Activated CD8-positive, alpha-beta memory T cell treated with anti-CD3 and anti-CD28 coated beads, Interleukin-2, amount 10 ng/mL, durations not matched to agents 7 days and 5 days (primary cell): ENCODE data around the gene SEMA4G. TPM values are rescaled to one million over a fixed set of nuclear protein-coding genes. Genes with fewer than 3 reads are reported as not detected.

Experiments used
- ATAC-seq: fragments of 150-1000 bp; cut with Tn5 transposase; one replicate; pipeline ENCODE4 v1.10.0; 2021; ENCODE audit warnings: moderate library complexity
- CTCF ChIA-PET: fragments of 350-600 bp; sonication (Branson Sonifier 250); formaldehyde crosslinking; loops from one replicate; lab custom pipeline; 2021; ENCODE audit warnings: antibody characterized with exemption; lab: Charles Lee
- DNase-seq: peaks from one replicate; pipeline ENCODE4 v3.0.0-alpha.2; 2020
- H3K27ac Mint-ChIP-seq: one replicate; pipeline ENCODE4 v1.8.0; 2021; ENCODE audit warnings: mild to moderate bottlenecking, mixed read lengths
- H3K27me3 Mint-ChIP-seq: one replicate; pipeline ENCODE4 v1.8.0; 2021; ENCODE audit warnings: mixed read lengths
- H3K36me3 Mint-ChIP-seq: one replicate; pipeline ENCODE4 v1.8.0; 2021; ENCODE audit warnings: mild to moderate bottlenecking, mixed read lengths
- H3K4me1 Mint-ChIP-seq: one replicate; pipeline ENCODE4 v1.8.0; 2021; ENCODE audit warnings: mixed read lengths
- H3K4me3 Mint-ChIP-seq: one replicate; pipeline ENCODE4 v1.8.0; 2021; ENCODE audit warnings: mild to moderate bottlenecking, moderate library complexity, mixed read lengths
- H3K9me3 Mint-ChIP-seq: one replicate; pipeline ENCODE4 v1.8.0; 2022; ENCODE audit warnings: low read depth, mixed read lengths
- total RNA-seq, 2 experiments: library from RNA; stranded (reverse); gene quantifications; one replicate each; pipeline ENCODE4 v1.2.3, GENCODE V29; 2021

SEMA4G gene
- total RNA-seq, 2 experiments from 2014 or later = 0.26 to 0.45 TPM

- DNase-seq (no peak), ATAC-seq (no peak)
- peaks cover 29% of the 10 kb centered on the region for H3K36me3 Mint-ChIP-seq
- no peaks in the 10 kb centered on the region for H3K27me3 Mint-ChIP-seq
- H3K4me3 Mint-ChIP-seq = no peak overlapping the region
- no peaks in the 10 kb centered on the region for H3K9me3 Mint-ChIP-seq
- no peak overlapping the region for H3K27ac Mint-ChIP-seq
- CTCF ChIA-PET = no interaction called here
- no peaks in the 10 kb centered on the region for H3K4me1 Mint-ChIP-seq
Measured at GRCh38 chr10:100962351-100963080, 6.8 kb upstream of the SEMA4G start.

- H3K9me3 Mint-ChIP-seq = no peaks in the 10 kb centered on the region
- no peak for DNase-seq
- H3K27ac Mint-ChIP-seq = no peak overlapping the region
- H3K36me3 Mint-ChIP-seq = peaks cover 26% of the 10 kb centered on the region
- CTCF ChIA-PET = no interaction called here
- H3K4me1 Mint-ChIP-seq = peaks cover 4% of the 10 kb centered on the region
- no peak overlapping the region for H3K4me3 Mint-ChIP-seq
- no peaks in the 10 kb centered on the region for H3K27me3 Mint-ChIP-seq
- ATAC-seq = no peak
Measured at GRCh38 chr10:100963826-100964225, 5.5 kb upstream of the SEMA4G start.

- ATAC-seq = no peak
- peaks cover 7% of the 10 kb centered on the region for H3K4me1 Mint-ChIP-seq
- DNase-seq = no peak
- H3K27ac Mint-ChIP-seq = no peak overlapping the region
- H3K36me3 Mint-ChIP-seq = peaks cover 16% of the 10 kb centered on the region
- no peaks in the 10 kb centered on the region for H3K9me3 Mint-ChIP-seq
- no peaks in the 10 kb centered on the region for H3K27me3 Mint-ChIP-seq
- no peak overlapping the region for H3K4me3 Mint-ChIP-seq
- CTCF ChIA-PET = interaction anchor here (2.6 to 4.2 kb wide), 2 partner anchors 22 to 48 kb away, joined by 8 to 20 read pairs; partner anchors contain the start of genes MRPL43 and TWNK
Measured at GRCh38 chr10:100965820-100966219, 3.5 kb upstream of the SEMA4G start.

GRCh38 chr10:100966887-100967286, 2.4 kb upstream of the SEMA4G start:
- no peak overlapping the region for H3K27ac Mint-ChIP-seq
- H3K4me3 Mint-ChIP-seq = no peak overlapping the region
- CTCF ChIA-PET = interaction anchor here (0.9 to 4.2 kb wide), 3 partner anchors 8 to 47 kb away, joined by 3 to 20 read pairs (median 8); no protein-coding TSS in a partner anchor
- ATAC-seq (no peak), DNase-seq (no peak)
- peaks cover 7% of the 10 kb centered on the region for H3K4me1 Mint-ChIP-seq
- H3K9me3 Mint-ChIP-seq = no peaks in the 10 kb centered on the region
- peaks cover 11% of the 10 kb centered on the region for H3K36me3 Mint-ChIP-seq
- H3K27me3 Mint-ChIP-seq = no peaks in the 10 kb centered on the region

GRCh38 chr10:100967332-100967731, 2.0 kb upstream of the SEMA4G start:
- H3K4me1 Mint-ChIP-seq = peaks cover 7% of the 10 kb centered on the region
- H3K27ac Mint-ChIP-seq = no peak overlapping the region
- H3K9me3 Mint-ChIP-seq = no peaks in the 10 kb centered on the region
- no peak overlapping the region for H3K4me3 Mint-ChIP-seq
- no peak for ATAC-seq
- CTCF ChIA-PET = interaction anchor here (1.2 to 4.2 kb wide), 3 partner anchors 9 to 47 kb away, joined by 5 to 20 read pairs (median 8); no protein-coding TSS in a partner anchor
- no peak for DNase-seq
- H3K36me3 Mint-ChIP-seq = peaks cover 8% of the 10 kb centered on the region
- no peaks in the 10 kb centered on the region for H3K27me3 Mint-ChIP-seq

GRCh38 chr10:100968062-100968736, 1.1 kb upstream of the SEMA4G start:
- H3K4me3 Mint-ChIP-seq = no peak overlapping the region
- H3K9me3 Mint-ChIP-seq = no peaks in the 10 kb centered on the region
- H3K4me1 Mint-ChIP-seq = peaks cover 7% of the 10 kb centered on the region
- no peaks in the 10 kb centered on the region for H3K27me3 Mint-ChIP-seq
- H3K36me3 Mint-ChIP-seq = no peaks in the 10 kb centered on the region
- CTCF ChIA-PET = interaction anchor here (0.6 to 4.2 kb wide), 9 partner anchors 10 to 82 kb away, joined by 3 to 20 read pairs (median 3); no protein-coding TSS in a partner anchor
- DNase-seq = no peak
- peak overlapping the region; percentile 35 for H3K27ac Mint-ChIP-seq
- ATAC-seq = no peak

GRCh38 chr10:100968863-100969186, 479 bp upstream of the SEMA4G start:
- Mint-ChIP-seq H3K27me3 (no peaks in the 10 kb centered on the region), H3K4me1 (peaks cover 7% of the 10 kb centered on the region), H3K4me3 (peak overlapping the region; percentile 16), H3K9me3 (no peaks in the 10 kb centered on the region), H3K36me3 (no peaks in the 10 kb centered on the region), H3K27ac (no peak overlapping the region)
- peak; percentile 9 for ATAC-seq
- no peak for DNase-seq
- CTCF ChIA-PET = interaction anchor here (0.6 to 4.2 kb wide), 10 partner anchors 11 to 81 kb away, joined by 3 to 20 read pairs (median 4); partner anchors contain the start of gene MRPL43

GRCh38 chr10:100970076-100970913, 991 bp downstream of the SEMA4G start:
- Mint-ChIP-seq H3K36me3 (no peaks in the 10 kb centered on the region), H3K27me3 (no peaks in the 10 kb centered on the region), H3K4me1 (peaks cover 7% of the 10 kb centered on the region), H3K4me3 (peak overlapping the region; percentile 27), H3K9me3 (no peaks in the 10 kb centered on the region), H3K27ac (no peak overlapping the region)
- ATAC-seq (no peak), DNase-seq (no peak)
- CTCF ChIA-PET = interaction anchor here (1.4 to 2.3 kb wide), 3 partner anchors 14 to 28 kb away, joined by 4 to 11 read pairs (median 4); partner anchors contain the start of gene MRPL43

GRCh38 chr10:100970914-100971811, 1.9 kb downstream of the SEMA4G start:
- Mint-ChIP-seq H3K27ac (no peak overlapping the region), H3K36me3 (no peaks in the 10 kb centered on the region), H3K9me3 (no peaks in the 10 kb centered on the region), H3K4me1 (peaks cover 7% of the 10 kb centered on the region), H3K27me3 (no peaks in the 10 kb centered on the region), H3K4me3 (no peak overlapping the region)
- CTCF ChIA-PET = no interaction called here
- no peak for ATAC-seq
- DNase-seq = no peak

- H3K4me1 Mint-ChIP-seq = peaks cover 7% of the 10 kb centered on the region
- H3K4me3 Mint-ChIP-seq = no peak overlapping the region
- no peaks in the 10 kb centered on the region for H3K9me3 Mint-ChIP-seq
- H3K27me3 Mint-ChIP-seq = no peaks in the 10 kb centered on the region
- ATAC-seq (no peak), DNase-seq (no peak)
- CTCF ChIA-PET = interaction anchor here (1.0 kb wide), 1 partner anchor 26 kb away, joined by 3 read pairs; no protein-coding TSS in a partner anchor
- no peak overlapping the region for H3K27ac Mint-ChIP-seq
- H3K36me3 Mint-ChIP-seq = no peaks in the 10 kb centered on the region
Measured at GRCh38 chr10:100972115-100972903, 3.0 kb downstream of the SEMA4G start.

GRCh38 chr10:100972904-100973535, 3.7 kb downstream of the SEMA4G start:
- no peaks in the 10 kb centered on the region for H3K27me3 Mint-ChIP-seq
- no peak overlapping the region for H3K27ac Mint-ChIP-seq
- CTCF ChIA-PET = interaction anchor here (1.0 kb wide), 1 partner anchor 25 kb away, joined by 3 read pairs; no protein-coding TSS in a partner anchor
- H3K4me3 Mint-ChIP-seq = no peak overlapping the region
- no peaks in the 10 kb centered on the region for H3K9me3 Mint-ChIP-seq
- DNase-seq = no peak
- no peaks in the 10 kb centered on the region for H3K36me3 Mint-ChIP-seq
- no peak for ATAC-seq
- H3K4me1 Mint-ChIP-seq = peaks cover 7% of the 10 kb centered on the region
